ENCODE measurements around the gene LEMD1. TPM values are rescaled to one million over a fixed set of nuclear protein-coding genes. Genes with fewer than 3 reads are reported as not detected.

LEMD1 gene
- total RNA-seq, 4 donors from 2014 or later = not detected

GRCh38 chr1:205453466-205453865 lies 31.6 kb upstream of the LEMD1 start:
- 67% methylated on average over 2 of the region's 3 CpGs for WGBS
- Histone ChIP-seq H3K9me3 (no peaks in the 10 kb centered on the region), H3K27me3 (peaks cover 6 to 99% (median 53%) of the 10 kb centered on the region in 4 donors), H3K4me3 (no peak overlapping the region), H3K4me1 (peaks cover 15 to 32% (median 23%) of the 10 kb centered on the region in 4 donors), H3K27ac (replicated peaks in 1 of 4) (no peak overlapping the region), H3K36me3 (no peaks in the 10 kb centered on the region)
- intact Hi-C loops (cut with DNase I) = no loop called here
- no peak for DNase-seq (ENCODE audit: extremely low spot score)
- TF ChIP-seq CTCF (IDR thresholded peaks at IDR 0.05) = no peak

DNA sequence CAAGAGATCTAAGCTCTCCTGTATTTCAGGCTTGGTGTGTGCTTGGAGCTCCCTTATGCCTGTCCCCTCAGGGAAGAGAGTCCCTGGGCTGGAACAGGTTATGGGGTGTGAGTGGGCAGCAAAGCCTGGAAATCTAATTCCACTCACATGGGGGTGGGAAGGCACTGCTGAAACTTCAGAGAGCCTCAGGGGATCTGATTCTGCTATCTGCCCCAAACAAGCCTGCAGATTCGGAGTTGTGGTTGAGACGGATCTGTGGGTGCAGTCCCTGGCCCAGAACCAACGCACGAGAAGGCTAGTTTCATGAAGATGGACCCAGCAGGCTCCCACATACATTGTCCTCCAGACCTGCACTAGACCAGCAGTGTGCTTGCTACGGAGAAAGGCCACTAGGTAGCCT lies 31.1 kb upstream of the LEMD1 start:
- intact Hi-C loops (cut with DNase I) = no loop called here

DNA sequence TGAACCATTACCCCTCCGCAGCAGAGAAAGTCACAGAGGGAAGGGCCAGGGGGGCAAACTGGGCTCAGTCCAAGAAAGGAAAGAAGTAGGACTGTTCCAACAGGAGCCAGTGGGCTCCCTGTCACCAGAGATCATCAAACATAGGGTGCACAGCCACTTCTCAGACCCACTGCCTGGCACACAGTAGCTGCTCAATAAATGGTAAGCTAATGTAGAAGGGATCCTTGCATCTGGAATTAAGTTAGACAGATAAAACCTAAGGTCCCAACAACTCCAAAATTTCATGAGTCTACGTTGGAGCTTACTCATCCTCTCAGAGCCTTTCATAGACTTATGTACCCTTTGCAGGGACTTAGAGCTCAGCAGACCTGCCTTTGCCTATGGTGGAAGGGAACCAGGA lies 30.5 kb upstream of the LEMD1 start:
- no peaks in the 10 kb centered on the region for H3K36me3 ChIP-seq
- H3K27me3 ChIP-seq = peaks cover 6 to 88% (median 43%) of the 10 kb centered on the region in 4 donors
- TF ChIP-seq POLR2AphosphoS5 (IDR thresholded peaks at IDR 0.05) (no peak), EP300 (IDR thresholded peaks at IDR 0.05) (no peak)
- WGBS = 47% methylated on average over 2 of the region's 2 CpGs
- H3K4me1 ChIP-seq = peaks cover 19 to 37% (median 26%) of the 10 kb centered on the region in 4 donors
- DNase-seq (ENCODE audit: extremely low spot score) = no peak
- no peak overlapping the region for H3K4me3 ChIP-seq
- intact Hi-C loops (cut with DNase I) = no loop called here
- no peak overlapping the region for H3K27ac ChIP-seq (replicated peaks in 1 of 4)
- no peaks in the 10 kb centered on the region for H3K9me3 ChIP-seq

More for the DNA sequence above, 31.1 kb upstream of the LEMD1 start:
- no peak for TF ChIP-seq POLR2AphosphoS5 (IDR thresholded peaks at IDR 0.05)
- TF ChIP-seq CTCF (IDR thresholded peaks at IDR 0.05) = no peak
- TF ChIP-seq EP300 (IDR thresholded peaks at IDR 0.05) = no peak
- no peak for TF ChIP-seq POLR2A (IDR thresholded peaks at IDR 0.05; ENCODE audit: low read depth)
- Histone ChIP-seq H3K27ac (replicated peaks in 1 of 4) (no peak overlapping the region), H3K36me3 (no peaks in the 10 kb centered on the region), H3K9me3 (no peaks in the 10 kb centered on the region), H3K4me1 (peaks cover 15 to 33% (median 24%) of the 10 kb centered on the region in 4 donors), H3K4me3 (no peak overlapping the region), H3K27me3 (peaks cover 6 to 93% (median 49%) of the 10 kb centered on the region in 4 donors)
- no peak for DNase-seq (ENCODE audit: extremely low spot score)
- 85% methylated on average over 5 of the region's 5 CpGs for WGBS

GRCh38 chr1:205451759-205452164 lies 29.9 kb upstream of the LEMD1 start:
- peaks cover 2 to 82% (median 38%) of the 10 kb centered on the region in 4 donors for H3K27me3 ChIP-seq

GRCh38 chr1:205451202-205451601 lies 29.3 kb upstream of the LEMD1 start:
- no peaks in the 10 kb centered on the region for H3K36me3 ChIP-seq
- H3K27me3 ChIP-seq = peaks cover 0 to 76% (median 33%) of the 10 kb centered on the region in 4 donors
- intact Hi-C loops (cut with DNase I) = no loop called here
- peaks cover 14 to 36% (median 25%) of the 10 kb centered on the region in 4 donors for H3K4me1 ChIP-seq
- H3K4me3 ChIP-seq = no peak overlapping the region
- no peak overlapping the region for H3K27ac ChIP-seq (replicated peaks in 1 of 4)
- TF ChIP-seq POLR2A (IDR thresholded peaks at IDR 0.05; ENCODE audit: low read depth) = no peak
- TF ChIP-seq CTCF (IDR thresholded peaks at IDR 0.05) = no peak
- no peak for TF ChIP-seq POLR2AphosphoS5 (IDR thresholded peaks at IDR 0.05)
- no peak for TF ChIP-seq EP300 (IDR thresholded peaks at IDR 0.05)
- no peaks in the 10 kb centered on the region for H3K9me3 ChIP-seq
- DNase-seq (ENCODE audit: extremely low spot score) = no peak
- WGBS = 61% methylated on average over 5 of the region's 5 CpGs

More at GRCh38 chr1:205451759-205452164, 29.9 kb upstream of the LEMD1 start:
- Histone ChIP-seq H3K36me3 (no peaks in the 10 kb centered on the region), H3K27ac (replicated peaks in 1 of 4) (no peak overlapping the region), H3K4me3 (no peak overlapping the region), H3K9me3 (no peaks in the 10 kb centered on the region), H3K4me1 (peaks cover 18 to 37% (median 25%) of the 10 kb centered on the region in 4 donors)
- WGBS = 65% methylated on average over 2 of the region's 2 CpGs
- no peak for TF ChIP-seq POLR2A (IDR thresholded peaks at IDR 0.05; ENCODE audit: low read depth)
- TF ChIP-seq CTCF (IDR thresholded peaks at IDR 0.05) = no peak
- intact Hi-C loops (cut with DNase I) = no loop called here
- no peak for DNase-seq (ENCODE audit: extremely low spot score)
